OCI-M1 (cell line): ENCODE measurements around the gene GABBR2.
A peak's percentile ranks its signal among the peaks of the same experiment; 100 is the strongest.

Experiments used
- DNase-seq: peaks from one replicate; lab custom pipeline; 2025; lab: John Stamatoyannopoulos, UW

Gene GABBR2

GRCh38 chr9:98370300-98370975 lies 338.3 kb downstream of the GABBR2 start:
- no peak for DNase-seq

- DNase-seq = no peak
These were observed 338.8 kb downstream of the GABBR2 start for GRCh38 chr9:98369896-98370295.

DNA sequence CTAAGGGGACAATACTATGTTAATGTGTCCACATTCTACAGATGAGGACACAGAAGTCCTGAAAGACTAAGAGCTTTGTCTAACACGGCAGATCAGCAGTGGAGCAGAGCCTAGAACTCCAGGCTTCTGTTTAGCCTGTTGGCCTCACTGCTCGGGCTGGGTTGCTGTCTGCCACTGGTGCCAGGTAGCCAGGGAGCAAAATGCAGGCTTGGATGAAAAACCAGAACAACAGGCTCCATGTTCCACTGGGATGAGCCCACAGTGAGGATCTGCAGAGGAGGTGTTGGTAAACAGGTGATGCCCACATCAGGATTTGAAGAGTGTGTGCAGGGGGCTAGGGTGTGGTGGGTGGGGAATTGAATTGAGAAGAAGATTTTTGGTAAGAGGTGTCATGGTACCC lies 339.3 kb downstream of the GABBR2 start:
- no peak for DNase-seq

- DNase-seq = no peak
These were observed 339.7 kb downstream of the GABBR2 start for GRCh38 chr9:98369066-98369425.

GRCh38 chr9:98368366-98369065 lies 340.2 kb downstream of the GABBR2 start:
- peak; percentile 78 for DNase-seq

DNA sequence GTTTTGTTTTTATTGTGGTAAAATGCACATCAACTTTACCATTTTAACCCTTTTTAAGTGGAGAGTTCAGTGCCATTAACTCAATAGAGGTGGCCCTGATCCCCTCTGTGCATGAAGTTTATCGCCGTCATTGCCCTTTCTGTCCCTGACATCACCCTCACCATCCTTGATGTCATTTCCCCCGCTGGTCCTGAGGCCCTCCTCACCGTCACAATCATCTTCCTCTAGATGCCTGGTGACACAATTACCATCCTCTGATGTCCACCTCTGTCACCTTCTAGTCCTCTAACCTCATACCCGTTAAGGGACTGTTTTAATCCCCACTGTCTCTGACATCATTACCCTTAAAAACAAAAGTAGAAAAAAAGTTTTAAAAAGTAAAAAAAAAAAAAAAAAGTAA lies 340.8 kb downstream of the GABBR2 start:
- DNase-seq = no peak

- no peak for DNase-seq
These were observed 341.3 kb downstream of the GABBR2 start for GRCh38 chr9:98367371-98367900.

DNA sequence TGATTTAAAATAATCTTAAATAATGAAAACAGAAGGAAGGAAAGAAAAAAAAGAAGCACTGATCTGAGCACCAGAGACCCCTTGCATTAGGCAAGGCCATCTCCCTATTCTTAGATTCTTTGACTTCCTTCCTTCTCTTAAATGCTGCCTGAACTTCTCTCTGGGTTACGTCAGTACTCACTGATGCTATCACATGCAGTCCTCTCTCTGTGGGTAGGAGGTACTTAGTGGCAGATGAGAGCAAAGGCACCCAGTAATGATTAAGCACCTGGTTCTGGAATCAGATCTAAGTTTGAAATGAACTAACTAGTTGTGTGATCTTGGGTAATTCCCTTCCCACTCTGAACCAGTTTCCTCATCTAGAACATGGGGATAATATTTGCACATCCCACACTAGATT lies 343.0 kb downstream of the GABBR2 start:
- DNase-seq = no peak

- DNase-seq = peak; percentile 66
These were observed 343.5 kb downstream of the GABBR2 start for GRCh38 chr9:98365227-98365669.

GRCh38 chr9:98364086-98364485 lies 344.6 kb downstream of the GABBR2 start:
- DNase-seq = no peak

DNA sequence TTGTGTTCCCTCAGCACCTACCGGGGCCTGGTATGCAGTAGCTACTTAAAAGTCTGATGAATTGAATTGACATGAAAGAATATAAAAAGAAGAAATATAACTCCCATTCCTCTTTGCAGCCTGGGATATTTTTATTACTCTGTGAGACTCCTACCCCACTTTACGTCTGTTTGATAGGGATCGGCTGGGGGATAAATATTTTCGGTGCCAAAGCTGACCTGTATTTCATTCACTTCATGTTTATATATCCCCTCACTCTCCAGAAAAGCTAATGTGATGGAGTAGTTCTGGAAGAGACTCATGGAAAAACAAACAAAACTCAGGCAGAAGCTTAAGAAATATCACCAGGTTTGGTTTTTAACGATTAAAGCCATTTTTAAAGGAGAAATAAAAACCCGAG lies 345.1 kb downstream of the GABBR2 start:
- no peak for DNase-seq

GRCh38 chr9:98362624-98363252 lies 346.0 kb downstream of the GABBR2 start:
- DNase-seq = no peak

DNA sequence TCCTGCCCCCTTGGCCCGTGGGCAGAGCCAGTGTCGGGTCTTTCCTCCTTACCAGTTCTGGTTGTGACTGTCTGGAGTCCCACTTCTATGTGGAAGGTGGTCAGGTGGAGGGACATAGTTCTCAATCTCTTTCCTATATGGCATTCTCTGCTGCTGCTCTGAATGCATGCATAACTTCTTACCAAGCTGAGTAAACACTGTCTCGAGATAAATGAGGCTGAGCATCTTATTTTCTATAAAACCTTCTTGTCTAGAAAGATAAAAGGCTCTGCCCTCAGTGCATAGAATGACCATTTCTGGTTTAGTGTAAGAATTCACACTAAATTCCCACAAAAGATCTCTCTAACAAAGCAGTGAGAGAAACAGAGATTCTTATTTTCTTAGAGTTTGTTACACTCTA lies 347.1 kb downstream of the GABBR2 start:
- no peak for DNase-seq

DNA sequence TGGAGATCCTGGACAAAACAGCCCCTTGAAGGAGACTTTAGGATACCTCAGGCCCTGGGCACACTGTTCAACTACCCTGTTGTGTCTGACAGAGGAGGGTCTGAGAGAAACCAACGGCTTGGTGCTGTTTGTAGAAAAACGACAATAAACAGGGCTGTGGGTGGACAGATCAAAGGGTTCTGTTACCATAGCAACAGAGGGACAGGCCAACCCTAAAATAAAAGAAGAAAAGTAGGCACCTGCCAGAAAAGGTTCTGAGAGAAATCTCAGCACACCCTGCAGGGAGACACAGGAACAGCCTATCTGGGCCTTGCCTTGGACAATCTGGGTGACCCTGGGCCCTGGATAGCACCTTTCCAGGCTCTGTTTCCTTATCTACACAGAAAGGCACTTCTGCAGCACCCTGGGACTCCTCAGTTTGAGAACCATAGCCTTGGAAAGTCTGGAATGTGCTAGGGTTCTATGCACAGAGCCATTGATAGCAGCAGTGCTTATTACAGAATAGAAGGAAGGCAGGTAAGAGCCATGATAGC lies 348.5 kb downstream of the GABBR2 start:
- no peak for DNase-seq

DNA sequence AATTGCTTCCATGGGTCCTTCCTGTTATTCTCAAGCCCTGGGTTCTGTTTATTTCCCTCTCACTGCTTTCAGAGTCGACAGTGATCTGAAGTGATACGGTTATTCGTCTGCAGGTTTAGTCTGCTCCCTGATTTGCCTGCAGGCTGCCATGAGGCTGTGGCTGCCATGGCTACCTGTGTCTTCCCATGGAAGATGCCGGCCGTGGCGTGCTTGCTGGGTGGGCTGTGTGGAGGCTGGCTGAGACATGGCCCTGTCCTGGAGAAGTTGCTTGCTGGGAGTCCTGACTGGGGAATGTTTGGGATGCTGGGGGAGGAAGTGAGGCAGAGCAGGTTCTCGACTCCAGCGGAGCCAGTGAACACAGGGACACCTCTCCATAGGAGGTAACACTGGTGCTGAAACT lies 349.2 kb downstream of the GABBR2 start:
- DNase-seq = no peak

GRCh38 chr9:98357921-98358535 lies 350.7 kb downstream of the GABBR2 start:
- DNase-seq = no peak

- no peak for DNase-seq
These were observed 351.6 kb downstream of the GABBR2 start for GRCh38 chr9:98356953-98357690.

GRCh38 chr9:98356326-98356725 lies 352.4 kb downstream of the GABBR2 start:
- DNase-seq = no peak

DNA sequence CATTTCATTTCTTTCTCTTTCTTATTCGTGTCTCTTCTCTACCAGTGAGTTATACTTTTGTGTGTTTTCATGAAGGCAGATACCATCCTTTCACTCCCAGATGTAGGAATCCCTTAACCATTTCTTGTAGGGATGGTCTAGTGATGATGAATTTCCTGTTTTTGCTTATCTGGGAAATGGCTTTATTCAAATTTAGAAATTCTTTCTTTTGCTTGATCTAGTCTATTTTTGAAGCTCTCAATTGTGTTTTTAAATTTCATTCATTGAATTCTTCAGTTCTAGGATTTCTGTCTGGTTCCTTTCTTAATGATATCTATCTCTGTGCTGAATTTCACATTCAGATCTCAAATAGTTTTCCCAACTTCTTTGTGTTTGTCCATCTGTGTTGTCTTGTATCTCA lies 357.4 kb downstream of the GABBR2 start:
- DNase-seq = no peak

- DNase-seq = no peak
These were observed 361.1 kb downstream of the GABBR2 start for GRCh38 chr9:98347642-98348041.

GRCh38 chr9:98345011-98345410 lies 363.7 kb downstream of the GABBR2 start:
- DNase-seq = no peak

DNA sequence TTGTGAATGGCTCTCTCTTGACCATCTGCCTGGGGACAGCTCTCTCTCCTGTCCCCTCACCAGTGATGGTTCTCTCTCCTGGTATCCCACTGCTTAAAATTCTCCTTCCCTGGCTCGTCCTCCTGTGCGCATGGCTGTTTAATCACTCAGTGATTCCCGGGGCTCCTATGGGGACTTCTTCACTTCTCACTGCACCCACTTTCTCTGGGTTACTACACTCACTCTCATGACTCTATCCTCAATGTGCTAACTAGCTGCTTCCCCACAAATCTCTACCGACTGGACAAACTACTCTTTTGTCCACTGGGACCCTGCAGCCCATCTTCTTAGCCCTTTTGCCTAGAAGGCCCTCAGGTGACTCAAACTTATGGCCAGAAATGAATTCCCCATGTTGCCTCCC lies 364.2 kb downstream of the GABBR2 start:
- no peak for DNase-seq
